Karpas-422 (cell line): ENCODE data around the gene PSMB2. TPM values are rescaled to one million over a fixed set of nuclear protein-coding genes. Genes with fewer than 3 reads are reported as not detected.

ENCODE experiments used
- DNase-seq: peaks from one replicate; pipeline ENCODE4 v3.0.0-alpha.2; 2015
- H2AFZ ChIP-seq: fragments of 200-600 bp; sonication (generic); 2 replicates; pipeline ENCODE4 v1.6.1; 2014; ENCODE audit warnings: antibody characterized with exemption, low read length, mixed read lengths
- H3K27ac ChIP-seq: fragments of 200-600 bp; sonication (generic); 2 replicates; pipeline ENCODE4 v1.5.1; 2014; ENCODE audit warnings: mild to moderate bottlenecking, low read length, moderate library complexity
- H3K27me3 ChIP-seq: fragments of 200-600 bp; sonication (generic); 2 replicates; pipeline ENCODE4 v1.6.1; 2014; ENCODE audit warnings: low read length, mixed read lengths
- H3K36me3 ChIP-seq: fragments of 200-600 bp; sonication (generic); 2 replicates; pipeline ENCODE4 v1.6.1; 2014; ENCODE audit warnings: low read length, mixed read lengths; ENCODE audit not compliant: insufficient read depth
- H3K4me1 ChIP-seq: fragments of 200-600 bp; sonication (generic); 2 replicates; pipeline ENCODE4 v1.6.1; 2014; ENCODE audit warnings: mild to moderate bottlenecking, low read length, mixed read lengths
- H3K4me2 ChIP-seq: fragments of 200-600 bp; sonication (generic); 2 replicates; pipeline ENCODE4 v1.6.1; 2014; ENCODE audit warnings: low read length, low read depth, mild to moderate bottlenecking; ENCODE audit not compliant: poor library complexity, severe bottlenecking
- H3K4me3 ChIP-seq: fragments of 200-600 bp; sonication (generic); 2 replicates; pipeline ENCODE4 v1.5.1; 2014; ENCODE audit warnings: mild to moderate bottlenecking, antibody characterized with exemption, low read length, mixed read lengths
- H3K79me2 ChIP-seq: fragments of 200-600 bp; sonication (generic); 2 replicates; pipeline ENCODE4 v1.6.1; 2014; ENCODE audit warnings: mild to moderate bottlenecking, low read length, mixed read lengths
- H3K9ac ChIP-seq: fragments of 200-600 bp; sonication (generic); 2 replicates; pipeline ENCODE4 v1.6.0; 2014; ENCODE audit warnings: low read length
- H3K9me2 ChIP-seq: fragments of 200-600 bp; sonication (generic), shearing (Covaris generic); replicated peaks from 2 replicates; pipeline ENCODE4 v1.6.0; 2014; ENCODE audit warnings: mild to moderate bottlenecking, low read length, moderate library complexity; ENCODE audit not compliant: insufficient read depth
- H3K9me3 ChIP-seq: fragments of 300-700, 200-600 bp; sonication (generic); 2 replicates; pipeline ENCODE4 v1.6.1; 2014; ENCODE audit warnings: low read length, mixed read lengths
- H4K20me1 ChIP-seq: fragments of 200-600 bp; sonication (generic); 2 replicates; pipeline ENCODE4 v1.6.1; 2014; ENCODE audit warnings: mild to moderate bottlenecking, antibody characterized with exemption, low read length, low read depth; ENCODE audit not compliant: insufficient read depth
- total RNA-seq: library from RNA; depleted of rRNA; stranded (reverse); fragments of >200 nt; shearing (Covaris generic); gene quantifications from 2 replicates; pipeline ENCODE4 v1.2.3, GENCODE V29; 2014; ENCODE audit warnings: low replicate concordance

PSMB2 gene
- total RNA-seq, 1 experiment from 2014 or later: 59.7 TPM

DNA sequence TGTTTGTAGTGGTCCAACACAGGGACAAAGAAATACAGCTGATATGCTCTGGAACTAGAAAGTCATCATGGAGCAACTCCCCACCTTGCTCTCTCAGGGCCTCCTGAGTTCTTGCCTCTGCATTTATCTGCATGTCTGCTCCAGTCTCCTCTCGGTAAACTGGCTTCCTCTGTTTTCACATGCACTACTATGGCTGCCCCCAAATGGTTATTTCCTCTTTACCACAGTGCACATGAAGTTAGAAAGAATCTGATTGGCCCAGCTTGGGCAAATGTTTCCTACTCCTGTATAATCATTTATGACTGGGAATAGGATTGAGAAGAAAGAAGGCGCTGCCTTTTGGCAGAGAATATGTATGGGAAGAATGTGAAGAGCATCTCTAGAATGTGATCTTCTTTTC lies 16.5 kb upstream of the PSMB2 start:
- Histone ChIP-seq H3K9me2 (no peaks in the 10 kb centered on the region), H3K4me2 (no peak overlapping the region), H3K36me3 (no peaks in the 10 kb centered on the region), H3K9me3 (no peaks in the 10 kb centered on the region), H3K4me1 (no peaks in the 10 kb centered on the region), H3K9ac (no peak overlapping the region), H4K20me1 (no peaks in the 10 kb centered on the region), H3K79me2 (no peaks in the 10 kb centered on the region), H3K27ac (no peak overlapping the region), H3K27me3 (no peaks in the 10 kb centered on the region), H2AFZ (no peak overlapping the region; the same call in 1 of the 2 replicates), H3K4me3 (no peak overlapping the region)
- DNase-seq: peak; percentile 54

GRCh38 chr1:35656863-35657232 lies 15.5 kb upstream of the PSMB2 start:
- Histone ChIP-seq H3K9me2 (no peaks in the 10 kb centered on the region), H3K9me3 (no peaks in the 10 kb centered on the region), H3K9ac (no peak overlapping the region), H3K4me2 (no peak overlapping the region), H3K4me1 (peaks cover 9% of the 10 kb centered on the region), H4K20me1 (no peaks in the 10 kb centered on the region), H3K36me3 (no peaks in the 10 kb centered on the region), H3K27ac (no peak overlapping the region), H3K79me2 (no peaks in the 10 kb centered on the region), H3K27me3 (no peaks in the 10 kb centered on the region), H2AFZ (no peak overlapping the region), H3K4me3 (no peak overlapping the region)
- DNase-seq: no peak

GRCh38 chr1:35656148-35656862 lies 15.0 kb upstream of the PSMB2 start:
- Histone ChIP-seq H3K9ac (no peak overlapping the region), H3K9me3 (no peaks in the 10 kb centered on the region), H2AFZ (no peak overlapping the region), H3K79me2 (no peaks in the 10 kb centered on the region), H3K9me2 (no peaks in the 10 kb centered on the region), H3K4me3 (no peak overlapping the region), H3K27ac (no peak overlapping the region), H3K4me1 (peaks cover 13% of the 10 kb centered on the region), H4K20me1 (no peaks in the 10 kb centered on the region), H3K27me3 (no peaks in the 10 kb centered on the region), H3K4me2 (no peak overlapping the region), H3K36me3 (no peaks in the 10 kb centered on the region)
- no peak for DNase-seq

GRCh38 chr1:35655196-35655595 lies 13.9 kb upstream of the PSMB2 start:
- no peak overlapping the region for H3K9ac ChIP-seq
- H3K27ac ChIP-seq: no peak overlapping the region
- H3K27me3 ChIP-seq: no peaks in the 10 kb centered on the region
- no peaks in the 10 kb centered on the region for H3K9me3 ChIP-seq
- no peaks in the 10 kb centered on the region for H3K9me2 ChIP-seq
- no peak overlapping the region for H3K4me2 ChIP-seq
- H3K36me3 ChIP-seq: no peaks in the 10 kb centered on the region
- peak; percentile 36 for DNase-seq
- no peaks in the 10 kb centered on the region for H4K20me1 ChIP-seq
- no peak overlapping the region for H2AFZ ChIP-seq
- H3K4me1 ChIP-seq: peaks cover 13% of the 10 kb centered on the region
- H3K79me2 ChIP-seq: no peaks in the 10 kb centered on the region
- H3K4me3 ChIP-seq: no peak overlapping the region

DNA sequence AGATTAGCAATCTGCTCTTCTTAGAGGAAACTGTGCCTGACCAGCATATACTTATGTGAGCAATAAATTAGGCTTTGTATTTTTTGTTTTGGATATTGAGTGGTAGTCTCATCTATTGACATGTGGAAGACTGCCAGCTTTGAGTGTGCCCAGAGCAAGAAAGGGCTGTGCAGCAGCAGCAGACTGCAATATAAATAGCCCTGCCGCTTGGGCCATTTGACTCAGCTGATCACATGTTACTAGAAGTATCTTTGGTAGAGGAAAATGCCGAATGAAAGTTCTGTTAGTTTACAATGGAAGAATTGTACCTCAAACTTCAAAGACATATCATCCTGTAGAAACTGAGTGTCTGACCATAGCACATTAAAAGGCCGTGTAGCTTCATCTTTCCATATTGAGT lies 9.1 kb upstream of the PSMB2 start:
- no peak overlapping the region for H3K27ac ChIP-seq
- H3K27me3 ChIP-seq: no peaks in the 10 kb centered on the region

DNA sequence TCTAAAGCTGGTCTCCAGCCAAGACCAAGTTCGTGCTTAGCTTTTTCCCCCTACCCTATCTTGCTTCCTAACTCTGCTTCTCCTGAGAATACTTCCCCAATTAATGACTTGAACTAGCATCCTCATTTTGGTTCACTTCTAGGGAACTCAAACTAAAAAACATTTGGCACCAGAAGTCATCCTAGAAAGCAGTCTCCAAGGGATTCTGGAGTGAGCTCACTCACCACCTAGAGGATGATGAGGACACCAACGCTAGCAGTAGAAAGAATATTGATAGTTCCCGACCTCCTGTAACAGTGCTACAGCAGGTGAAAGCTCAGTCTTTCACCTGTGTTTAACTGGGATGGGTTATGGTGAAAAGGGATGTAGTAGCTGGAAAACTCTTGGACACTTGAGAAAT lies 4.7 kb upstream of the PSMB2 start:
- no peaks in the 10 kb centered on the region for H3K9me2 ChIP-seq
- no peak for DNase-seq
- peaks cover 3% of the 10 kb centered on the region for H3K79me2 ChIP-seq
- peaks cover 8% of the 10 kb centered on the region for H3K4me1 ChIP-seq
- H2AFZ ChIP-seq: no peak overlapping the region
- H3K36me3 ChIP-seq: no peaks in the 10 kb centered on the region
- H3K4me2 ChIP-seq: no peak overlapping the region
- H3K9me3 ChIP-seq: no peaks in the 10 kb centered on the region
- no peak overlapping the region for H3K4me3 ChIP-seq
- no peaks in the 10 kb centered on the region for H3K27me3 ChIP-seq
- H3K27ac ChIP-seq: no peak overlapping the region
- no peaks in the 10 kb centered on the region for H4K20me1 ChIP-seq
- no peak overlapping the region for H3K9ac ChIP-seq

More for the DNA sequence above, 9.1 kb upstream of the PSMB2 start:
- no peak overlapping the region for H2AFZ ChIP-seq
- H3K9me3 ChIP-seq: no peaks in the 10 kb centered on the region
- no peaks in the 10 kb centered on the region for H3K79me2 ChIP-seq
- peaks cover 13% of the 10 kb centered on the region for H3K4me1 ChIP-seq
- no peak overlapping the region for H3K9ac ChIP-seq
- no peak overlapping the region for H3K4me2 ChIP-seq
- no peak overlapping the region for H3K4me3 ChIP-seq
- H3K36me3 ChIP-seq: no peaks in the 10 kb centered on the region
- no peaks in the 10 kb centered on the region for H4K20me1 ChIP-seq
- no peaks in the 10 kb centered on the region for H3K9me2 ChIP-seq
- no peak for DNase-seq

DNA sequence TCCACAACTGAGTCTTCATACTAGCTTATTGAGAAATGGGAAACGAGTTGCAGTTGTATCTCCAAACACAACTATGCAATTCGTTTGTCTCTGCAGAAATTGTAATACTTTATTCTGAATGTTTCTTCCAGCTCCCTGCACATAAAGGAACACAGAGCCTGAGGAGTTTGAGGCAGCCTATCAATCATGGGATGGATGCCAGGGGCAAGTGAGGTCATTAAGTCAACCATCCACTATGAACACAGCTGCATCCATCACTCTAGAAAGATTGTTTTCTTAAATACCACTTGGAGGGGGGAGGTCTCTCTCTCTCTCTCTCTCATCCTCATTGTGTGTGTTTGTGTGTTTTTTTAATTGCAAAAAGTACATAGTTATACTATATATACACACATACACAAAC lies 2.9 kb upstream of the PSMB2 start:
- Histone ChIP-seq H3K36me3 (no peaks in the 10 kb centered on the region), H2AFZ (no peak overlapping the region)

DNA sequence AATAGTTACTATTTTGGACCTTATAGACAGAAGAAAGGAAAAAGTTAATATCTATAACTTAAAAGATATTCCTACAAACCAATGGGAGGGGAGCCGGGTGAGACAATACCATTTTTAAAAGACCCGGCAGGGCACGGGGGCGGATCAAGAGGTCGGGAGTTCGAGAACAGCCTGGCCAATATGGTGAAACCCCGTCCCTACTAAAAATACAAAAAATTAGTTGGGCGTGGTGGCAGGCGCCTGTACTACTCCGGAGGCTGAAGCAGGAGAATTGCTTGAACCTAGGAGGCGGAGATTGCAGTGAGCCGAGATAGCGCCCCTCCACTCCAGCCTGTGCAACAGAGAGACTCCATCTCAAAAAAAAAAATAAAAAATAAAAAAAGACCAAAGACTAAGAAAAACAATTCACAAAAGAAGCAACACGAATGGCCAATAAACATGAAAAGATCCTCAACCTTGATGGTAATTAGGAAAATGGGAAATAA lies 1.2 kb upstream of the PSMB2 start:
- H4K20me1 ChIP-seq: no peaks in the 10 kb centered on the region

More for the DNA sequence above, 2.9 kb upstream of the PSMB2 start:
- peaks cover 21% of the 10 kb centered on the region for H3K79me2 ChIP-seq
- H3K27me3 ChIP-seq: no peaks in the 10 kb centered on the region
- no peak for DNase-seq
- no peak overlapping the region for H3K4me2 ChIP-seq
- no peak overlapping the region for H3K9ac ChIP-seq
- H3K27ac ChIP-seq: no peak overlapping the region
- H3K9me3 ChIP-seq: no peaks in the 10 kb centered on the region
- H3K4me1 ChIP-seq: peaks cover 21% of the 10 kb centered on the region
- no peaks in the 10 kb centered on the region for H3K9me2 ChIP-seq
- no peaks in the 10 kb centered on the region for H4K20me1 ChIP-seq
- H3K4me3 ChIP-seq: no peak overlapping the region

More for the DNA sequence above, 1.2 kb upstream of the PSMB2 start:
- H3K27ac ChIP-seq: peak overlapping the region; percentile 63; the same call in 1 of the 2 replicates
- peak overlapping the region; percentile 84 for H3K9ac ChIP-seq
- peak overlapping the region; percentile 87 for H3K4me3 ChIP-seq
- H3K27me3 ChIP-seq: no peaks in the 10 kb centered on the region
- H2AFZ ChIP-seq: peak overlapping the region; percentile 28; the same call in 1 of the 2 replicates
- H3K9me2 ChIP-seq: no peaks in the 10 kb centered on the region
- DNase-seq: peak; percentile 47
- peaks cover 36% of the 10 kb centered on the region for H3K79me2 ChIP-seq
- peaks cover 35% of the 10 kb centered on the region for H3K4me1 ChIP-seq
- H3K9me3 ChIP-seq: no peaks in the 10 kb centered on the region
- 0 out of 2 replicates have a peak, but pooled peaks cover 3% of the 10 kb centered on the region for H3K36me3 ChIP-seq
- peak overlapping the region; percentile 70 for H3K4me2 ChIP-seq
